SU-DHL-6 (cell line): Measurements from ENCODE around the gene ZBTB17.

Source experiments
- CTCF ChIP-seq: fragments of 200-600 bp; sonication (generic); IDR thresholded peaks from one replicate; pipeline ENCODE4 v1.5.1; 2017; ENCODE audit warnings: antibody characterized with exemption, mild to moderate bottlenecking, low read length, moderate library complexity; ENCODE audit not compliant: insufficient read depth, poor library complexity, severe bottlenecking
- EZH2phosphoT487 ChIP-seq: fragments of 200-600 bp; sonication (generic), shearing (Covaris generic); conservative IDR thresholded peaks from 2 replicates; pipeline ENCODE4 v1.6.1; 2018; ENCODE audit warnings: mild to moderate bottlenecking, antibody characterized with exemption, low read length, moderate library complexity, mixed read lengths

GRCh38 chr1:15963363-15963967 is 12.4 kb downstream of the ZBTB17 start:
- TF ChIP-seq CTCF (no peak), EZH2phosphoT487 (no peak)
